PC-3 (cell line): ENCODE data around the gene SPIRE1. TPM values are rescaled to one million over a fixed set of nuclear protein-coding genes. Genes with fewer than 3 reads are reported as not detected.

Experiments used
- ATAC-seq: fragments of 200-7000 bp; cut with Tn5 transposase; 2 replicates; pipeline ENCODE4 v1.9.1; 2020; ENCODE audit warnings: mild to moderate bottlenecking, moderate library complexity
- BruUV-seq: library from RNA; stranded (reverse); fragments of 400-500 nt; replicated peaks from 2 replicates; lab custom pipeline; 2021; lab: Mats Ljungman, UMichigan
- CTCF ChIA-PET: fragments of 300-600 bp; sonication (Branson Sonifier 250); formaldehyde crosslinking; loops from one replicate; lab custom pipeline; 2022; ENCODE audit warnings: antibody characterized with exemption; lab: Charles Lee
- POLR2A ChIA-PET: fragments of 300-600 bp; sonication (Branson Sonifier 250); formaldehyde crosslinking; loops from one replicate; lab custom pipeline; 2022; ENCODE audit warnings: antibody characterized with exemption; ENCODE audit not compliant: unreplicated experiment; lab: Charles Lee
- DNase-seq: peaks from one replicate; pipeline ENCODE4 v3.0.0-alpha.2; 2015
- H2AFZ ChIP-seq: fragments of 300-600 bp; sonication (generic); 2 replicates; pipeline ENCODE4 v1.6.0; 2016; ENCODE audit warnings: antibody characterized with exemption, low read length
- H3F3A ChIP-seq: fragments of 300-600 bp; sonication (generic); one replicate; pipeline ENCODE4 v1.6.0; 2017; ENCODE audit warnings: antibody characterized with exemption, low read length, control low read depth, mild to moderate bottlenecking; ENCODE audit not compliant: unreplicated experiment
- H3K27ac ChIP-seq: fragments of 300-600 bp; sonication (generic); 2 replicates; pipeline ENCODE4 v1.5.1; 2016; ENCODE audit warnings: mild to moderate bottlenecking, low read length
- H3K27me3 ChIP-seq: fragments of 300-600 bp; sonication (generic); 2 replicates; pipeline ENCODE4 v1.6.1; 2016; ENCODE audit warnings: low read length, mixed read lengths
- H3K36me3 ChIP-seq: fragments of 300-600 bp; sonication (generic); 2 replicates; pipeline ENCODE4 v1.6.1; 2016; ENCODE audit warnings: low read depth, mixed run types, low read length, mixed read lengths
- H3K4me1 ChIP-seq: fragments of 300-600 bp; sonication (generic); 2 replicates; pipeline ENCODE4 v1.5.1; 2016; ENCODE audit warnings: low read length; ENCODE audit not compliant: insufficient read depth
- H3K4me2 ChIP-seq: fragments of 300-600 bp; sonication (generic); 2 replicates; pipeline ENCODE4 v1.6.0; 2016; ENCODE audit warnings: low read length
- H3K4me3 ChIP-seq: fragments of 300-600 bp; sonication (generic); 2 replicates; pipeline ENCODE4 v1.5.1; 2016; ENCODE audit warnings: mild to moderate bottlenecking, low read length, mixed read lengths
- H3K79me2 ChIP-seq: fragments of 300-600 bp; sonication (generic); 2 replicates; pipeline ENCODE4 v1.6.1; 2017; ENCODE audit warnings: low read length, mixed read lengths
- H3K9ac ChIP-seq: fragments of 300-600 bp; sonication (generic); 2 replicates; pipeline ENCODE4 v1.6.0; 2016; ENCODE audit warnings: mild to moderate bottlenecking, low read length
- H3K9me2 ChIP-seq: fragments of 300-600 bp; sonication (generic); replicated peaks from 2 replicates; pipeline ENCODE4 v1.6.1; 2016; ENCODE audit warnings: mixed run types, low read length, mixed read lengths
- H3K9me3 ChIP-seq: fragments of 300-600 bp; sonication (generic); 2 replicates; pipeline ENCODE4 v1.6.1; 2016; ENCODE audit warnings: low read length, mixed read lengths
- H4K20me1 ChIP-seq: fragments of 300-600 bp; sonication (generic); 2 replicates; pipeline ENCODE4 v1.6.1; 2016; ENCODE audit warnings: low read length, mixed read lengths
- EZH2 ChIP-seq: fragments of 300-600 bp; sonication (generic); IDR thresholded peaks from one replicate; pipeline ENCODE4 v1.6.1; 2017; ENCODE audit warnings: antibody characterized with exemption, mild to moderate bottlenecking, low read length; ENCODE audit not compliant: unreplicated experiment
- EZH2phosphoT487 ChIP-seq: fragments of 300-600 bp; sonication (generic); IDR thresholded peaks from 2 replicates; pipeline ENCODE4 v1.6.1; 2018; ENCODE audit warnings: mild to moderate bottlenecking, antibody characterized with exemption, low read length, borderline replicate concordance
- intact Hi-C: fragments of 100-400 bp; cut with micrococcal nuclease; formaldehyde crosslinking; loops from 2 replicates; pipeline ENCODE4 v1.9.0; 2023
- total RNA-seq: library from RNA; depleted of rRNA; stranded (reverse); fragments of >200 nt; gene quantifications from 2 replicates; pipeline ENCODE4 v1.2.3, GENCODE V29; 2014
- TF ChIP-seq, protein P1 (sequence below): fragments of 300-600 bp; sonication (generic); conservative IDR thresholded peaks from 2 replicates; pipeline ENCODE4 v1.5.1; 2017; ENCODE audit warnings: antibody characterized with exemption, low read depth, mild to moderate bottlenecking, low read length

Gene SPIRE1
- total RNA-seq, 1 experiment from 2014 or later, result 32.4 TPM

DNA sequence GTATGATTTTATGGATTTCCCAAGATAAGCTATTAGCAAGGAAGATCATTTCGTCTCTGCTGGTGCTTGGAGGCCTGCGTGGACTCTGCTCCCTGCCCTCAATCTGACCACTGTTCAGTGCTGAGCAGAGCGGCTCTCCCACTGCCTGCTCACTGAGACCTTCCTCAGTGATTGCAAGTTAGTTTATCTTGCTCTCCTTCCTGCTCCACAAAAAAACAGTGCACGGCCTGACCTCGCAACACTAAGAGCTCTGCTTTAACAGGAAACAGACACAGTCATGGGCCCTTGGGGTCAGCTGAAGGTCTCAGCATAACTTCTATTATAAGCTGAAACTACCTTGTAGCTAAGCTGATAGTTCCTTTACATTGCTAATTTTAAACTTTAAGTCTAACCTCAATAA is 197.0 kb downstream of the SPIRE1 start:
- ChIA-PET CTCF (interaction anchor here (0.6 kb wide), 1 partner anchor 52 kb away, joined by 3 read pairs; no protein-coding TSS in a partner anchor), POLR2A (interaction anchor here (0.6 kb wide), 1 partner anchor 282 kb away, joined by 5 read pairs; no protein-coding TSS in a partner anchor)

DNA sequence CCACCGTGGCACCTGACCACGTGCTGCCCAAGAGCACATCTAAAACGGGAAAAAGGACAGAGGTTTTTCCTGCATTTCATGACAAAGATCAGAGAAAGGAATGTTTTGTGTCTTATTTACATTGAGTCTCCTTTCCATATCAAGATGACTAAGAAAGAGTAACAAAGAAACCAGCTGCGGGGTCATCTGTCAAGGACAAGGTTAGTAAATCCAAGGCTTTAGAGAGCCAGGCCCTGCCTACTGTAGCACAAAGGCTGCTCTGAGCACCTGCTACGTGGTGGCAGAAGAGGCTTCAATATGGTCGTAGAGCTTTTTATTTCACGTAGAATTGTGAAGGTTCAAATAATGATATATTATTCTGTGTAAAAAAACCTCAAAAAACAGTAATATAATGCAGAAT is 199.1 kb downstream of the SPIRE1 start:
- no peak overlapping the region for H3K27ac ChIP-seq
- DNase-seq (no peak), ATAC-seq (no peak)
- H3K36me3 ChIP-seq, result peaks cover 7% of the 10 kb centered on the region
- no peaks in the 10 kb centered on the region for H3K4me1 ChIP-seq
- TF ChIP-seq, protein P1, sequence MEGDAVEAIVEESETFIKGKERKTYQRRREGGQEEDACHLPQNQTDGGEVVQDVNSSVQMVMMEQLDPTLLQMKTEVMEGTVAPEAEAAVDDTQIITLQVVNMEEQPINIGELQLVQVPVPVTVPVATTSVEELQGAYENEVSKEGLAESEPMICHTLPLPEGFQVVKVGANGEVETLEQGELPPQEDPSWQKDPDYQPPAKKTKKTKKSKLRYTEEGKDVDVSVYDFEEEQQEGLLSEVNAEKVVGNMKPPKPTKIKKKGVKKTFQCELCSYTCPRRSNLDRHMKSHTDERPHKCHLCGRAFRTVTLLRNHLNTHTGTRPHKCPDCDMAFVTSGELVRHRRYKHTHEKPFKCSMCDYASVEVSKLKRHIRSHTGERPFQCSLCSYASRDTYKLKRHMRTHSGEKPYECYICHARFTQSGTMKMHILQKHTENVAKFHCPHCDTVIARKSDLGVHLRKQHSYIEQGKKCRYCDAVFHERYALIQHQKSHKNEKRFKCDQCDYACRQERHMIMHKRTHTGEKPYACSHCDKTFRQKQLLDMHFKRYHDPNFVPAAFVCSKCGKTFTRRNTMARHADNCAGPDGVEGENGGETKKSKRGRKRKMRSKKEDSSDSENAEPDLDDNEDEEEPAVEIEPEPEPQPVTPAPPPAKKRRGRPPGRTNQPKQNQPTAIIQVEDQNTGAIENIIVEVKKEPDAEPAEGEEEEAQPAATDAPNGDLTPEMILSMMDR, result no peak
- TF ChIP-seq EZH2phosphoT487, result no peak
- no peak for TF ChIP-seq EZH2
- no peak overlapping the region for H3K9ac ChIP-seq
- no peak overlapping the region for H3K4me2 ChIP-seq
- H2AFZ ChIP-seq, result no peak overlapping the region
- POLR2A ChIA-PET, result no interaction called here
- intact Hi-C loops, result no loop called here
- H4K20me1 ChIP-seq, result no peaks in the 10 kb centered on the region
- no TSS peak for BruUV-seq
- H3K9me3 ChIP-seq, result no peaks in the 10 kb centered on the region
- no peaks in the 10 kb centered on the region for H3K27me3 ChIP-seq
- CTCF ChIA-PET, result no interaction called here
- no peaks in the 10 kb centered on the region for H3F3A ChIP-seq
- H3K4me3 ChIP-seq, result no peak overlapping the region
- no peaks in the 10 kb centered on the region for H3K79me2 ChIP-seq
- no peaks in the 10 kb centered on the region for H3K9me2 ChIP-seq

More for the DNA sequence above, 197.0 kb downstream of the SPIRE1 start:
- no peaks in the 10 kb centered on the region for H3K36me3 ChIP-seq
- DNase-seq (no peak), ATAC-seq (no peak)
- no peak overlapping the region for H3K27ac ChIP-seq
- H3K27me3 ChIP-seq, result no peaks in the 10 kb centered on the region
- no peaks in the 10 kb centered on the region for H3F3A ChIP-seq
- no peak overlapping the region for H3K4me2 ChIP-seq
- no peak overlapping the region for H3K9ac ChIP-seq
- no peaks in the 10 kb centered on the region for H3K9me2 ChIP-seq
- no peaks in the 10 kb centered on the region for H3K4me1 ChIP-seq
- TF ChIP-seq EZH2 (no peak), EZH2phosphoT487 (no peak)
- TF ChIP-seq, protein P1, result no peak
- H3K9me3 ChIP-seq, result no peaks in the 10 kb centered on the region
- no peaks in the 10 kb centered on the region for H3K79me2 ChIP-seq
- intact Hi-C loops, result no loop called here
- no peak overlapping the region for H2AFZ ChIP-seq
- H4K20me1 ChIP-seq, result no peaks in the 10 kb centered on the region
- no TSS peak for BruUV-seq
- H3K4me3 ChIP-seq, result no peak overlapping the region

DNA sequence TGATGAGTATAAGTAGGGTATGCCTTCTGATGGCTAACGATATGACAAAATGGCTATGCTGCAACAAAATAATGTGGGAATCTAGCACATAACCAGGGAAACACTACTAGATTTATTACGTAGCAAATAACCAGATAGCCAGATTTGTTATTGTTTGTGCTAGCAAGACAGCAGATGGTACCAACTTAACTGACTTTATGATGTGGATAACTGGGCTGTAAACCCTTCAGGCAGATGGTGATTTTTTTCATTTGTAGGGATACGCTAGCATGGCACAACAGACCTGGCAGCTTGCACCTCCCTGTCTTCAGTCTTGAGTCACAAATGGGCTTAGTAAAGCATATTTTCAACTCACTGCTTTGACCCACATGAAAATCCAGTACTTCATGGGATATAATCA is 201.5 kb downstream of the SPIRE1 start:
- H3K4me3 ChIP-seq, result no peak overlapping the region
- no peaks in the 10 kb centered on the region for H3K4me1 ChIP-seq
- no TSS peak for BruUV-seq
- ChIA-PET CTCF (no interaction called here), POLR2A (interaction anchor here (0.5 kb wide), 1 partner anchor 478 kb away, joined by 4 read pairs; no protein-coding TSS in a partner anchor)
- H3K9ac ChIP-seq, result no peak overlapping the region
- no peak for DNase-seq
- no peaks in the 10 kb centered on the region for H3K9me2 ChIP-seq
- H3K4me2 ChIP-seq, result no peak overlapping the region
- H3F3A ChIP-seq, result no peaks in the 10 kb centered on the region
- intact Hi-C loops, result no loop called here
- no peaks in the 10 kb centered on the region for H3K9me3 ChIP-seq
- TF ChIP-seq EZH2, result no peak
- no peak for TF ChIP-seq EZH2phosphoT487
- TF ChIP-seq, protein P1, result no peak
- ATAC-seq, result no peak
- no peaks in the 10 kb centered on the region for H3K27me3 ChIP-seq
- no peaks in the 10 kb centered on the region for H4K20me1 ChIP-seq
- H3K79me2 ChIP-seq, result no peaks in the 10 kb centered on the region
- H2AFZ ChIP-seq, result no peak overlapping the region
- H3K27ac ChIP-seq, result no peak overlapping the region
- H3K36me3 ChIP-seq, result peaks cover 7% of the 10 kb centered on the region
